ENCODE data around the gene HOXC10. TPM values are rescaled to one million over a fixed set of nuclear protein-coding genes. Genes with fewer than 3 reads are reported as not detected.

HOXC10 gene
- total RNA-seq (50.7 TPM), polyA plus RNA-seq (ENCODE audit: insufficient read depth, low read depth, low replicate concordance) (49.7 TPM)
- long read RNA-seq, donor 1, transcript HOXC10-201 (2 exons, 1,936 nt): major isoform, 24 of 34 reads
- long read RNA-seq, donor 1, partial matches to known transcripts: 0 of 34 reads
- long read RNA-seq, donor 1, other reads (novel, unspliced or antisense): 0 of 34 reads
- long read RNA-seq, donor 2, transcript HOXC10-201 (2 exons, 1,936 nt): major isoform, 12 of 49 reads
- long read RNA-seq, donor 2, transcript HOXC10-203 (2 exons, 799 nt): minor isoform, 5 of 49 reads
- long read RNA-seq, donor 2, partial matches to known transcripts: 28 of 49 reads
- long read RNA-seq, donor 2, other reads (novel, unspliced or antisense): 0 of 49 reads
- long read RNA-seq, donor 3, transcript HOXC10-201 (2 exons, 1,936 nt): major isoform, 15 of 20 reads
- long read RNA-seq, donor 3, partial matches to known transcripts: 0 of 20 reads
- long read RNA-seq, donor 3, other reads (novel, unspliced or antisense): 0 of 20 reads
- long read RNA-seq, donor 4, transcript HOXC10-201 (2 exons, 1,936 nt): major isoform, 19 of 49 reads
- long read RNA-seq, donor 4, partial matches to known transcripts: 18 of 49 reads
- long read RNA-seq, donor 4, other reads (novel, unspliced or antisense): 6 of 49 reads
- long read RNA-seq, donor 5, partial matches to known transcripts: 0 of 2 reads
- long read RNA-seq, donor 5, other reads (novel, unspliced or antisense): 0 of 2 reads
- long read RNA-seq, donor 6, transcript HOXC10-201 (2 exons, 1,936 nt): major isoform, 12 of 19 reads
- long read RNA-seq, donor 6, transcript HOXC10-202 (2 exons, 887 nt): minor isoform, 5 of 19 reads
- long read RNA-seq, donor 6, partial matches to known transcripts: 0 of 19 reads
- long read RNA-seq, donor 6, other reads (novel, unspliced or antisense): 0 of 19 reads
- long read RNA-seq, donor 7, transcript HOXC10-201 (2 exons, 1,936 nt): major isoform, 13 of 20 reads
- long read RNA-seq, donor 7, partial matches to known transcripts: 0 of 20 reads
- long read RNA-seq, donor 7, other reads (novel, unspliced or antisense): 1 of 20 reads
- long read RNA-seq, donor 8, transcript HOXC10-201 (2 exons, 1,936 nt): major isoform, 14 of 19 reads
- long read RNA-seq, donor 8, partial matches to known transcripts: 0 of 19 reads
- long read RNA-seq, donor 8, other reads (novel, unspliced or antisense): 0 of 19 reads
- long read RNA-seq, donor 9, transcript HOXC10-201 (2 exons, 1,936 nt): major isoform, 5 of 12 reads
- long read RNA-seq, donor 9, transcript HOXC10-202 (2 exons, 887 nt): major isoform, 5 of 12 reads
- long read RNA-seq, donor 9, partial matches to known transcripts: 0 of 12 reads
- long read RNA-seq, donor 9, other reads (novel, unspliced or antisense): 0 of 12 reads
- long read RNA-seq, donor 10, transcript HOXC10-201 (2 exons, 1,936 nt): major isoform, 9 of 13 reads
- long read RNA-seq, donor 10, partial matches to known transcripts: 0 of 13 reads
- long read RNA-seq, donor 10, other reads (novel, unspliced or antisense): 0 of 13 reads

GRCh38 chr12:53984901-53985691, at the start of gene HOXC10:
TSS of gene HOXC10 (plus strand) at chr12:53985146. CDS start at chr12:53985260, 114 bp downstream.
- Histone ChIP-seq H3K9me3 (ENCODE audit: control insufficient read depth in 2 of 3, insufficient read depth in 1 of 3, low read length in 3 of 3) (no peaks in the 10 kb centered on the region), H3K27ac (ENCODE audit: low read depth in 2 of 2, low read length in 2 of 2) (peak within 1 kb of the TSS; percentile 93 to 95), H3K36me3 (ENCODE audit: control insufficient read depth in 2 of 3, insufficient read depth in 3 of 3, low read length in 3 of 3) (no peaks in the 10 kb centered on the region), H3K4me1 (ENCODE audit: control insufficient read depth in 2 of 3, insufficient read depth in 2 of 3, low read depth in 1 of 3, low read length in 3 of 3) (peaks cover 0 to 21% (median 10%) of the 10 kb centered on the region in 3 donors), H3K27me3 (ENCODE audit: control insufficient read depth, insufficient read depth, low read length) (peaks cover 2% of the 10 kb centered on the region), H3K4me3 (ENCODE audit: low read length in 3 of 3) (peak within 1 kb of the TSS; percentile 79 to 86 (median 80)), H3K9ac (ENCODE audit: low read length in 3 of 3) (peak within 1 kb of the TSS; percentile 82 to 97 (median 92))
- peak; percentile 99 for DNase-seq
- TF ChIP-seq CTCF (IDR thresholded peaks at IDR 0.05; ENCODE audit: borderline replicate concordance, extremely low read depth, insufficient read depth): peak; percentile 91
- FAIRE-seq: no peak
- intact Hi-C loops (cut with DNase I): no loop called here

GRCh38 chr12:53935383-53936341, 49.3 kb upstream of the HOXC10 start:
- Histone ChIP-seq H3K9me3 (ENCODE audit: control insufficient read depth in 2 of 3, insufficient read depth in 1 of 3, low read length in 3 of 3) (no peaks in the 10 kb centered on the region), H3K27ac (ENCODE audit: low read depth in 2 of 2, low read length in 2 of 2) (no peak overlapping the region), H3K36me3 (ENCODE audit: control insufficient read depth in 2 of 3, insufficient read depth in 3 of 3, low read length in 3 of 3) (no peaks in the 10 kb centered on the region), H3K27me3 (ENCODE audit: control insufficient read depth, insufficient read depth, low read length) (peaks cover 82% of the 10 kb centered on the region), H3K4me1 (ENCODE audit: control insufficient read depth in 2 of 3, insufficient read depth in 2 of 3, low read depth in 1 of 3, low read length in 3 of 3) (peaks cover 0 to 2% (median 0%) of the 10 kb centered on the region in 3 donors), H3K9ac (ENCODE audit: low read length in 3 of 3) (no peak overlapping the region), H3K4me3 (ENCODE audit: low read length in 3 of 3) (no peak overlapping the region)
- no peak for FAIRE-seq
- intact Hi-C loops (cut with DNase I): no loop called here
- no peak for TF ChIP-seq CTCF (IDR thresholded peaks at IDR 0.05; ENCODE audit: borderline replicate concordance, extremely low read depth, insufficient read depth)
- DNase-seq: peak in 2 of 5 donors; percentile 38 to 59

Data from kidney (tissue), 22 donors.